Mesangial cell (primary cell): ENCODE data around the gene ZNF681. TPM values are rescaled to one million over a fixed set of nuclear protein-coding genes. Genes with fewer than 3 reads are reported as not detected.

Experiments
- total RNA-seq: library from RNA; depleted of rRNA; stranded (reverse); fragments of >200 nt; gene quantifications from 2 replicates; pipeline ENCODE4 v1.2.3, GENCODE V29; 2015

Gene ZNF681
- total RNA-seq: 1.3 and 1.6 TPM in 2 replicates

DNA sequence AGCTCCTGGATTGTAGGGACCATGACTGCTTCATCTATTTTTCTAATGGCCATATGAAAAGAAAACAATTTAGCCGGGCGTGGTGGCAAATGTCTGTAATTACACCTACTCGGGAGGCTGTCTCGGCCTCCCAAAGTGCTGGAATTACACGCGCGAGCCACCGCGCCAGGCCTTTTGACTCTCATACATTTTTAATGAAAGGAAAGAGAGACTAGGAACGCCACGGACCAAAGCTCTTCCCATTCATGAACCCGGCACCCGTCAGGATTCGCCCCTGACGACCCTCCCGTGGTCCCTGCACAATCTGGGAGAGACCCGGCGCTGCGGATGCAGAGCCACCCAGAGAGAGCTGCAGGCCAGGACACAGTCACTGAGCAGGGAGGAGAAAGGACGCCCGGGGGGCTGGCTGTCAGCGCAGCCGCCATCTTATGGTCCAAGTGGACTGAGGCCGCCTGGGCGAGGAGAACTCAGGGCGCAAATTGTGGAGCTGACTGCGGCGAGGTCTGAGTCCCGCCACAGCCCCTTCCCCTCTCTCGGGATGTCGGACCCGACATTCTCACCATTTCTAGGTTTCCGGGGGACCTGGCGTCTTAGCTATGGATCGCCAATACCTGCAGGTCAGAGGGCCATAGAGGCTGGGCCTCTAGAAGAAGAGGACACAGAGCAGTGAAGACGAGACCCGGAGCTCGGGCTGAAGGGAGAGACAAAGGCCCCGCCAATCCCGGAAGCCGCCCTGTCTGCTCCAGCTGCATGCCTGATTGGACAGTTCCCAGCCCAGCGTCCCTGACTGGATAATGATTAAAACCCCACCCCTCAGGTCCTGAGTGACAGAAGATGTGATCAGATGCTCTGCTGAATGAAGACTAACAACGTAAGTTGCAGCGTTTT is at the start of gene ZNF681:
Gene ZNF681 (minus strand): TSS at position 705 of the 888 bp plus-strand sequence. CDS start 142 bp downstream, at position 563.

Other genes with a start within 250 kb of the ZNF681 start
- gene ZNF675, start 71.7 kb downstream of the ZNF681 start, total RNA-seq: 2.7 and 5.5 TPM in 2 replicates
- gene ZNF726, start 156.0 kb upstream of the ZNF681 start, total RNA-seq: 1.0 and 11.6 TPM in 2 replicates